ENCODE data around the gene SLC2A13.

DNA sequence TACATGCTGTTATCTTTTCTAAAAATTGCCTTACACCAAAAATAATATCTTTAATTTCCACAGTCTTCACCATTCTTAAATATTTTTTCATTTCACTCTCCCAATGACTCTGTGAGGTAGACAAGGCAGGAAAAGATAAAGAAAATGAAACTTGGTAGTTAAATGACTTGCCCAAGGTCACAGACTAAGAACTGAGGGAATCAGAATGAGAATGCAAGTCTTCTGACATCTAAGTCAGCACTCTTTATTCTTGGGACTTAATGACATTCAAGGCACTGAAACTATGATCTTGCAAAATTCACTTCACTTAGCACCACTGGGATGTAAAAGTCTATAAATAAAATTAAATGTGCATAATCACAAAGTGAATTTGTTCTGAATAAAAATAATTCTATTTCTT is 104.5 kb downstream of the SLC2A13 start:
- TF ChIP-seq POLR2A (IDR thresholded peaks at IDR 0.05): no peak
- TF ChIP-seq, protein P1, sequence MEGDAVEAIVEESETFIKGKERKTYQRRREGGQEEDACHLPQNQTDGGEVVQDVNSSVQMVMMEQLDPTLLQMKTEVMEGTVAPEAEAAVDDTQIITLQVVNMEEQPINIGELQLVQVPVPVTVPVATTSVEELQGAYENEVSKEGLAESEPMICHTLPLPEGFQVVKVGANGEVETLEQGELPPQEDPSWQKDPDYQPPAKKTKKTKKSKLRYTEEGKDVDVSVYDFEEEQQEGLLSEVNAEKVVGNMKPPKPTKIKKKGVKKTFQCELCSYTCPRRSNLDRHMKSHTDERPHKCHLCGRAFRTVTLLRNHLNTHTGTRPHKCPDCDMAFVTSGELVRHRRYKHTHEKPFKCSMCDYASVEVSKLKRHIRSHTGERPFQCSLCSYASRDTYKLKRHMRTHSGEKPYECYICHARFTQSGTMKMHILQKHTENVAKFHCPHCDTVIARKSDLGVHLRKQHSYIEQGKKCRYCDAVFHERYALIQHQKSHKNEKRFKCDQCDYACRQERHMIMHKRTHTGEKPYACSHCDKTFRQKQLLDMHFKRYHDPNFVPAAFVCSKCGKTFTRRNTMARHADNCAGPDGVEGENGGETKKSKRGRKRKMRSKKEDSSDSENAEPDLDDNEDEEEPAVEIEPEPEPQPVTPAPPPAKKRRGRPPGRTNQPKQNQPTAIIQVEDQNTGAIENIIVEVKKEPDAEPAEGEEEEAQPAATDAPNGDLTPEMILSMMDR (IDR thresholded peaks at IDR 0.05): no peak

Data from body of pancreas (tissue), 4 donors.